Measurements from ENCODE around the gene ZIC4.

Gene ZIC4

DNA sequence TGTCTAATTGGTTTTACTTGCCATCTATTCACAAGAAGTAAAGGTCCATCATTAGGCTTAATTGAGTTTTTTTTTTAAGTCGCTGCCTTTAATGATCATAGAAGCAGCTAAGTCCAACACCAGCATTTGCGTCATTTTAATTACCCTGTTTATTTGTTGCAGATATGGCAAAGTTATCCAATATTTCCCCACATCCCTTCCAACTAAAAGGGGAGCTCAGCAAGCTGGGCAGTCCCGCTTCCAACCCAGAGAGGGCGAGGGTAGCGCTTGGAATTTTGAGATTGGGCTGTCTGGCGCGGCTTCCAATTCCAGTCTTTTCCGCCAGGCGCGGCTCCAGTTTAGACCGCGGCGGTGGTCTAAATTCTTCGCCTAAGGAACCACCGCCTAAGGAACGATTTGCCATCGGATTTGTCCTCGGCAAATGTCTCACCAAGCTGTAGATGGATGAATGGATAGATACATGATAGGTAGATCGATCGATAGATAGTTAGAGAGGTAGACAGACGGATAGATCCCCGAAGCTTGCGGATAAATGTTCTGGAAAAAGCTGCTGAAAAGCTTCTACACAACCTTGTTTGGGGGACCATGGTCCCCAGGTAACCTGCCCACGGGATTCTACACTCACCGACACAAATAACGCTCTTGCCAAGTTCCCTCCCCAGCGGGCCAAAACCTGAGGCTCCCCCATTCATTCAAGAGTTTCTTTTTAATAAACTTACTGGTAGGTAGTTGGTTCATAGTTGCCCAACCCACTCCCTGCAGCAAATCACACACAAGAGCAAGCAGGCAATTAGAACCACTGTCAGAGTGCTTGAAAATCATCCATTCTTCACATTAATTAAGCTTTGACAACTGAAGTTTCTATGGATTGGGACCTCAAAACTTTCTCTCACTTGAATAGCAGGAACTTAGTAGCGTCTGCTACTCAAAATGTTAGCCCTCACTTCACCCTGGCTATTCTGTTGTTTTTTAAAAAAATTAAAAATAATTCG lies 49.1 kb downstream of the ZIC4 start:
- Mint-ChIP-seq H3K27me3 (ENCODE audit: low read depth, poor library complexity) (peaks cover 99% of the 10 kb centered on the region), H3K4me1 (peaks cover 49% of the 10 kb centered on the region), H3K9me3 (peaks cover 4% of the 10 kb centered on the region), H3K36me3 (ENCODE audit: low read depth) (no peaks in the 10 kb centered on the region), H3K27ac (no peak overlapping the region), H3K4me3 (no peak overlapping the region)
- peak; percentile 59 for DNase-seq
- TF ChIP-seq, protein P1, sequence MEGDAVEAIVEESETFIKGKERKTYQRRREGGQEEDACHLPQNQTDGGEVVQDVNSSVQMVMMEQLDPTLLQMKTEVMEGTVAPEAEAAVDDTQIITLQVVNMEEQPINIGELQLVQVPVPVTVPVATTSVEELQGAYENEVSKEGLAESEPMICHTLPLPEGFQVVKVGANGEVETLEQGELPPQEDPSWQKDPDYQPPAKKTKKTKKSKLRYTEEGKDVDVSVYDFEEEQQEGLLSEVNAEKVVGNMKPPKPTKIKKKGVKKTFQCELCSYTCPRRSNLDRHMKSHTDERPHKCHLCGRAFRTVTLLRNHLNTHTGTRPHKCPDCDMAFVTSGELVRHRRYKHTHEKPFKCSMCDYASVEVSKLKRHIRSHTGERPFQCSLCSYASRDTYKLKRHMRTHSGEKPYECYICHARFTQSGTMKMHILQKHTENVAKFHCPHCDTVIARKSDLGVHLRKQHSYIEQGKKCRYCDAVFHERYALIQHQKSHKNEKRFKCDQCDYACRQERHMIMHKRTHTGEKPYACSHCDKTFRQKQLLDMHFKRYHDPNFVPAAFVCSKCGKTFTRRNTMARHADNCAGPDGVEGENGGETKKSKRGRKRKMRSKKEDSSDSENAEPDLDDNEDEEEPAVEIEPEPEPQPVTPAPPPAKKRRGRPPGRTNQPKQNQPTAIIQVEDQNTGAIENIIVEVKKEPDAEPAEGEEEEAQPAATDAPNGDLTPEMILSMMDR (IDR thresholded peaks at IDR 0.05), result peak; percentile 54

DNA sequence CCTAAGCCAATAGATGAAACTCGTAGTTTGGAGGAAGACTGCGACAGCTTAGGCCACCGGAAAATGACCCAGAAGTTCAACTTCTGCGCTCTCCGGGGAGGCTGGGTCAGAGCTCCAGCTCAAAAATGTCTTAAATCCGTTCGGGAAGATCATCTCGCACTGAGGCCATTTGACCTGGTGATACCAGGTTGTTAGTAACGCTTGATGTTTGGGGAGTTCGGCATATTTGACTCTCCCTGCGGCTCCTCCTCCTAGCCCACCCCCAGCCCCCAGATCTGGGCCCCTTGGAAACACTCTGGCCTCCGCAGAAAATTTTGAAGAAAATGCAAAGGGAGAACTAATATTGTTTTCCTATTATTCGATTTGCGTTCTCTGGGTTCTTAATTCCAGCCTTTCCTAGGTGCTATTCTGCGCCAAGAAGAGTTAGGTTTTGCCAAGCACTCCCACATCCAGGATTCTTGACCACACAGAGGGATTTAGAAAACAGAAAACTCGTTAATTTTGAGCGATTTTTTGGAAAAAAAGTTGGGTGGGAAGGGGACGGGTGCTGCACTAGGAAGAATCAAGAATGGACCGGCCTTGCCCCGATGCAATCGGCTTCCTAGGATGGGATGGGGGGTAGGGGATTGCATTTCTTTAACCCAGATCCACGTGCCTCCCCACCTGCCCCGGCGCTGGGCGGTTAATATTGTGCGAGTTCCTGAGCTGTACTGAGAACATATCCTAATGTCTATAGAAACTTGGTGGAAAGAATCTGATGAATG lies 50.0 kb downstream of the ZIC4 start:
- Mint-ChIP-seq H3K9me3 (peaks cover 4% of the 10 kb centered on the region), H3K36me3 (ENCODE audit: low read depth) (no peaks in the 10 kb centered on the region), H3K27ac (no peak overlapping the region), H3K27me3 (ENCODE audit: low read depth, poor library complexity) (peaks cover 95% of the 10 kb centered on the region), H3K4me3 (peak overlapping the region; percentile 53), H3K4me1 (peaks cover 47% of the 10 kb centered on the region)
- TF ChIP-seq, protein P1 (IDR thresholded peaks at IDR 0.05), result no peak
- no peak for DNase-seq

DNA sequence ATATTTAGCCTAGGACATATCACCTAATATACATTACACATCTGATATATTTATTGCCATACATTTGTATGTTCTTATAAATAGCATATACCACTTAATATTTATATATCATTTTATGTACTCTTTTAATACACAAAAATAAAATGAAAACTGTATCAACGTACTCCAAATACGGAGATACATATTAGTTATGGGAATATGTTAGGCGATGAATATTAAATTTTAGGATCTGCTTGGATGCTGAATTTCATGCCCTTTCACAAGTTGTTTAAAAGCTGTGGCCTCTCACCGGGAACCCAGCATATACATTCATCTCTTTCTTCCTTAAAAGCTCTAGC lies 50.6 kb downstream of the ZIC4 start:
- Mint-ChIP-seq H3K4me3 (peak overlapping the region; percentile 53), H3K27ac (no peak overlapping the region), H3K36me3 (ENCODE audit: low read depth) (no peaks in the 10 kb centered on the region), H3K9me3 (peaks cover 4% of the 10 kb centered on the region), H3K27me3 (ENCODE audit: low read depth, poor library complexity) (peaks cover 92% of the 10 kb centered on the region), H3K4me1 (peaks cover 41% of the 10 kb centered on the region)
- TF ChIP-seq, protein P1 (IDR thresholded peaks at IDR 0.05), result no peak
- no peak for DNase-seq

DNA sequence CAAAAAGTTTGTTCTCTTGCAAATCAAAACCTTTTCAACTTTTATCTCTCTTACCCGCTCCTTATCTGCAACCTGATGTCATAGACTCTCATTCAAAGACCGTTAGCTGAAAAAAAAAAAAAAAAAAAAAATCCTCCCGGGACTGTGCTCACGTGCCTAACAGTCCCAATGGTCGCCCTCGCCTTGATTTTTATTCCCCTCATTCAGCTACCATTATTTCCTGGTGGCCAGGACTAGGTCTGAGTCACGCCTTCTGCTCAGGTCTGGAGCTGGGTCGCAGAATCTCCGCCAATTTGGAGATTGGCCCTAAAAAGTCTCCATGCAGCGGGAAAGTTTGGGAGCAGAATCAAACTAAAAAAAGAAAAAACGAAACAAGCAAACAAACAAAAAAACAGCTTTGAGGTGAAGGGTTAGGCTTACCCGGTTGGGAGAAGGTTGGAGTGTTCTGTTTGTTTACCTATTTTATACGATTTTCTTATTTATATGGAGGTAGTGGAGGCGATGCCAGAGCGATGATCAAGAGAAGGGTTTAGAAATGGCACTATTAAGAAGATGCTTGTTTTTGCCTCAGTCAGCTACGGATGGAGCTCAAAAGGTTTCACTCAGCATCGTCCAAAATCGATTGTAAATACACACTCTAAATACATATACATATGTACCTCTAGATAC lies 51.1 kb downstream of the ZIC4 start:
- H3K27me3 Mint-ChIP-seq (ENCODE audit: low read depth, poor library complexity), result peaks cover 87% of the 10 kb centered on the region
- peaks cover 36% of the 10 kb centered on the region for H3K4me1 Mint-ChIP-seq
- peak overlapping the region; percentile 55 for H3K4me3 Mint-ChIP-seq

DNA sequence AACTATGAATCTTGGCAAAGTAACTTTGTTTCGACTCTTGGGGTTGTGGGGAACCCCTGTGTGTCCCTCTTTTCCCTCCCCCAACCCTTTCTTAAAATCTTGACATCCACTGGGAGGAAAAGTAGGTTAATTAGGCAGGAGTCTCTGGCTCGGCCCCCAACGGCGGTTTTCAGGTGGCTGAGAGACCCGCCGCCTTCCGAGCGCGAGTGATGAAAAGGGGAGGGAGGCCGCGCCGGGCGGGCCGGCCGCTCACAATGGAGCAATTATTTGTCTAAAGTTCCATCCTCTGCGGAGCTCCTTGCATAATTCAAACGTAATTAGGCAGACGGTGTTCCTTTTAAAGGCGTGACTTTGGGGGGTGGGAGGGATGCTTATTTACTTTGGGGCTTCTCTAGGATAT lies 51.7 kb downstream of the ZIC4 start:
- Mint-ChIP-seq H3K4me1 (peaks cover 30% of the 10 kb centered on the region), H3K27me3 (ENCODE audit: low read depth, poor library complexity) (peaks cover 81% of the 10 kb centered on the region), H3K9me3 (peaks cover 4% of the 10 kb centered on the region), H3K4me3 (peak overlapping the region; percentile 55), H3K36me3 (ENCODE audit: low read depth) (no peaks in the 10 kb centered on the region), H3K27ac (no peak overlapping the region)
- TF ChIP-seq, protein P1 (IDR thresholded peaks at IDR 0.05), result no peak
- DNase-seq, result no peak

More for the DNA sequence above, 51.1 kb downstream of the ZIC4 start:
- H3K27ac Mint-ChIP-seq, result peak overlapping the region; percentile 7
- TF ChIP-seq, protein P1 (IDR thresholded peaks at IDR 0.05), result no peak
- H3K9me3 Mint-ChIP-seq, result peaks cover 4% of the 10 kb centered on the region
- H3K36me3 Mint-ChIP-seq (ENCODE audit: low read depth), result no peaks in the 10 kb centered on the region
- DNase-seq, result no peak
